Measurements from ENCODE around the gene TNRC6C. TPM values are rescaled to one million over a fixed set of nuclear protein-coding genes. Genes with fewer than 3 reads are reported as not detected.

Gene TNRC6C
- polyA plus RNA-seq, 1 donor (not counting 4 experiments of a cell fraction or from before 2014, with no cell fraction given), result 0.34 TPM

- H2AFZ ChIP-seq (ENCODE audit: control insufficient read depth, low read length), result no peak overlapping the region
- H3K4me3 ChIP-seq (ENCODE audit: control insufficient read depth in 2 of 3, extremely low read depth in 1 of 3, insufficient read depth in 2 of 3, low read depth in 1 of 3, low read length in 3 of 3), result no peak overlapping the region
- dilution Hi-C loops (cut with MboI; ENCODE audit: extremely low pct_ligation_motif_present, low sequenced_read_pairs), result no loop called here
- H4K20me1 ChIP-seq (ENCODE audit: control insufficient read depth, extremely low read depth, insufficient read depth, low read length), result no peaks in the 10 kb centered on the region
- no peaks in the 10 kb centered on the region for H3K9me3 ChIP-seq (ENCODE audit: control insufficient read depth, low read depth, low read length)
- no peak for FAIRE-seq
- H3K9ac ChIP-seq (ENCODE audit: control insufficient read depth, extremely low read depth, insufficient read depth, low read length), result no peak overlapping the region
- no peak for DNase-seq (ENCODE audit: low read depth, low spot score)
- H3K27ac ChIP-seq (ENCODE audit: control insufficient read depth, insufficient read depth, low read length), result no peak overlapping the region
- peaks cover 0 to 1% of the 10 kb centered on the region in 2 experiments for H3K36me3 ChIP-seq (ENCODE audit: control insufficient read depth in 2 of 2, extremely low read depth in 1 of 2, insufficient read depth in 2 of 2, low read length in 2 of 2)
- H3K9me1 ChIP-seq (ENCODE audit: control insufficient read depth, extremely low read depth, insufficient read depth, low read length), result no peaks in the 10 kb centered on the region
- H3K4me1 ChIP-seq (ENCODE audit: control insufficient read depth, extremely low read depth, insufficient read depth, low read length), result no peaks in the 10 kb centered on the region
- no peaks in the 10 kb centered on the region for H3K79me2 ChIP-seq (ENCODE audit: control insufficient read depth, insufficient read depth, low read length)
- no peak for TF ChIP-seq EZH2 (IDR thresholded peaks at IDR 0.05; ENCODE audit: low read length)
- TF ChIP-seq, protein P1, sequence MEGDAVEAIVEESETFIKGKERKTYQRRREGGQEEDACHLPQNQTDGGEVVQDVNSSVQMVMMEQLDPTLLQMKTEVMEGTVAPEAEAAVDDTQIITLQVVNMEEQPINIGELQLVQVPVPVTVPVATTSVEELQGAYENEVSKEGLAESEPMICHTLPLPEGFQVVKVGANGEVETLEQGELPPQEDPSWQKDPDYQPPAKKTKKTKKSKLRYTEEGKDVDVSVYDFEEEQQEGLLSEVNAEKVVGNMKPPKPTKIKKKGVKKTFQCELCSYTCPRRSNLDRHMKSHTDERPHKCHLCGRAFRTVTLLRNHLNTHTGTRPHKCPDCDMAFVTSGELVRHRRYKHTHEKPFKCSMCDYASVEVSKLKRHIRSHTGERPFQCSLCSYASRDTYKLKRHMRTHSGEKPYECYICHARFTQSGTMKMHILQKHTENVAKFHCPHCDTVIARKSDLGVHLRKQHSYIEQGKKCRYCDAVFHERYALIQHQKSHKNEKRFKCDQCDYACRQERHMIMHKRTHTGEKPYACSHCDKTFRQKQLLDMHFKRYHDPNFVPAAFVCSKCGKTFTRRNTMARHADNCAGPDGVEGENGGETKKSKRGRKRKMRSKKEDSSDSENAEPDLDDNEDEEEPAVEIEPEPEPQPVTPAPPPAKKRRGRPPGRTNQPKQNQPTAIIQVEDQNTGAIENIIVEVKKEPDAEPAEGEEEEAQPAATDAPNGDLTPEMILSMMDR (optimal IDR thresholded peaks at IDR 0.05 in 1 of 3, IDR thresholded peaks at IDR 0.05 in 1 of 3, conservative IDR thresholded peaks at IDR 0.05 in 1 of 3; ENCODE audit: extremely low read depth in 1 of 3, insufficient read depth in 2 of 3, low read length in 3 of 3), result no peak
- no peaks in the 10 kb centered on the region for H3K27me3 ChIP-seq (ENCODE audit: control insufficient read depth, extremely low read depth, insufficient read depth, low read length)
- no peak overlapping the region for H3K4me2 ChIP-seq (ENCODE audit: control insufficient read depth, extremely low read depth, insufficient read depth, low read depth, low read length)
Observed at GRCh38 chr17:78096093-78096492, 137.6 kb downstream of the TNRC6C start.

GRCh38 chr17:78101112-78101511 lies 142.6 kb downstream of the TNRC6C start:
- no peak overlapping the region for H2AFZ ChIP-seq (ENCODE audit: control insufficient read depth, low read length)
- H3K4me3 ChIP-seq (ENCODE audit: control insufficient read depth in 2 of 3, extremely low read depth in 1 of 3, insufficient read depth in 2 of 3, low read depth in 1 of 3, low read length in 3 of 3), result no peak overlapping the region
- H3K9ac ChIP-seq (ENCODE audit: control insufficient read depth, extremely low read depth, insufficient read depth, low read length), result no peak overlapping the region
- dilution Hi-C loops (cut with MboI; ENCODE audit: extremely low pct_ligation_motif_present, low sequenced_read_pairs), result no loop called here
- FAIRE-seq (no peak), DNase-seq (ENCODE audit: low read depth, low spot score) (no peak)
- no peak overlapping the region for H3K4me2 ChIP-seq (ENCODE audit: control insufficient read depth, extremely low read depth, insufficient read depth, low read depth, low read length)
- no peaks in the 10 kb centered on the region for H3K9me1 ChIP-seq (ENCODE audit: control insufficient read depth, extremely low read depth, insufficient read depth, low read length)
- H3K9me3 ChIP-seq (ENCODE audit: control insufficient read depth, low read depth, low read length), result no peaks in the 10 kb centered on the region
- no peak overlapping the region for H3K27ac ChIP-seq (ENCODE audit: control insufficient read depth, insufficient read depth, low read length)
- H3K27me3 ChIP-seq (ENCODE audit: control insufficient read depth, extremely low read depth, insufficient read depth, low read length), result no peaks in the 10 kb centered on the region
- TF ChIP-seq, protein P1 (optimal IDR thresholded peaks at IDR 0.05 in 1 of 3, IDR thresholded peaks at IDR 0.05 in 1 of 3, conservative IDR thresholded peaks at IDR 0.05 in 1 of 3; ENCODE audit: extremely low read depth in 1 of 3, insufficient read depth in 2 of 3, low read length in 3 of 3), result no peak
- TF ChIP-seq EZH2 (IDR thresholded peaks at IDR 0.05; ENCODE audit: low read length), result no peak
- no peaks in the 10 kb centered on the region for H3K4me1 ChIP-seq (ENCODE audit: control insufficient read depth, extremely low read depth, insufficient read depth, low read length)
- no peaks in the 10 kb centered on the region for H4K20me1 ChIP-seq (ENCODE audit: control insufficient read depth, extremely low read depth, insufficient read depth, low read length)
- no peaks in the 10 kb centered on the region for H3K79me2 ChIP-seq (ENCODE audit: control insufficient read depth, insufficient read depth, low read length)
- H3K36me3 ChIP-seq (ENCODE audit: control insufficient read depth in 2 of 2, extremely low read depth in 1 of 2, insufficient read depth in 2 of 2, low read length in 2 of 2), result no peaks in the 10 kb centered on the region

Measured in keratinocyte (primary cell).